ENCODE measurements around the gene RXFP1.

Gene RXFP1

GRCh38 chr4:158543191-158543590 is 21.5 kb downstream of the RXFP1 start:
- DNase-seq = no peak

GRCh38 chr4:158544141-158544540 is 22.5 kb downstream of the RXFP1 start:
- no peak for DNase-seq

- no peak for DNase-seq
Observed at GRCh38 chr4:158553364-158553763, 31.7 kb downstream of the RXFP1 start.

- no peak for DNase-seq
Observed at GRCh38 chr4:158560284-158560683, 38.6 kb downstream of the RXFP1 start.

- no peak for DNase-seq
Observed at GRCh38 chr4:158566860-158567259, 45.2 kb downstream of the RXFP1 start.

GRCh38 chr4:158571736-158572135 is 50.1 kb downstream of the RXFP1 start:
- no peak for DNase-seq

- no peak for DNase-seq
Observed at GRCh38 chr4:158572608-158573007, 50.9 kb downstream of the RXFP1 start.

- no peak for DNase-seq
Observed at GRCh38 chr4:158578476-158578875, 56.8 kb downstream of the RXFP1 start.

GRCh38 chr4:158580064-158580463 is 58.4 kb downstream of the RXFP1 start:
- DNase-seq = no peak

GRCh38 chr4:158581161-158581560 is 59.5 kb downstream of the RXFP1 start:
- no peak for DNase-seq

- no peak for DNase-seq
Observed at GRCh38 chr4:158586881-158587280, 65.2 kb downstream of the RXFP1 start.

- no peak for DNase-seq
Observed at GRCh38 chr4:158588285-158588684, 66.6 kb downstream of the RXFP1 start.

- DNase-seq = no peak
Observed at GRCh38 chr4:158588777-158589176, 67.1 kb downstream of the RXFP1 start.

GRCh38 chr4:158590306-158590705 is 68.6 kb downstream of the RXFP1 start:
- DNase-seq = no peak

GRCh38 chr4:158590824-158591223 is 69.1 kb downstream of the RXFP1 start:
- no peak for DNase-seq

GRCh38 chr4:158597879-158598596 is 76.4 kb downstream of the RXFP1 start:
- DNase-seq = no peak

- DNase-seq = no peak
Observed at GRCh38 chr4:158599150-158599549, 77.5 kb downstream of the RXFP1 start.

- no peak for DNase-seq
Observed at GRCh38 chr4:158599765-158600498, 78.2 kb downstream of the RXFP1 start.

- DNase-seq = no peak
Observed at GRCh38 chr4:158604369-158604768, 82.7 kb downstream of the RXFP1 start.

GRCh38 chr4:158605393-158605792 is 83.7 kb downstream of the RXFP1 start:
- DNase-seq = no peak

- DNase-seq = no peak
Observed at GRCh38 chr4:158606969-158607368, 85.3 kb downstream of the RXFP1 start.

GRCh38 chr4:158609116-158609515 is 87.4 kb downstream of the RXFP1 start:
- no peak for DNase-seq

GRCh38 chr4:158610790-158611189 is 89.1 kb downstream of the RXFP1 start:
- no peak for DNase-seq

- no peak for DNase-seq
Observed at GRCh38 chr4:158613046-158613445, 91.4 kb downstream of the RXFP1 start.

GRCh38 chr4:158617956-158618355 is 96.3 kb downstream of the RXFP1 start:
- no peak for DNase-seq
